Hematopoietic multipotent progenitor cell treated with erythropoietin and hydrocortisone succinate and interleukin-3 and kit ligand, for 17 days (in vitro differentiated cells): ENCODE results near the gene SLC15A2.
"Not testable (repeated sequence)": the region's sequence is repeated elsewhere in the genome, so short reads cannot be mapped to it uniquely, and the experiment has no call there.

Experiments
- DNase-seq: peaks from one replicate; pipeline ENCODE4 v3.0.0-alpha.2; 2015; ENCODE audit warnings: low spot score

The SLC15A2 gene

DNA sequence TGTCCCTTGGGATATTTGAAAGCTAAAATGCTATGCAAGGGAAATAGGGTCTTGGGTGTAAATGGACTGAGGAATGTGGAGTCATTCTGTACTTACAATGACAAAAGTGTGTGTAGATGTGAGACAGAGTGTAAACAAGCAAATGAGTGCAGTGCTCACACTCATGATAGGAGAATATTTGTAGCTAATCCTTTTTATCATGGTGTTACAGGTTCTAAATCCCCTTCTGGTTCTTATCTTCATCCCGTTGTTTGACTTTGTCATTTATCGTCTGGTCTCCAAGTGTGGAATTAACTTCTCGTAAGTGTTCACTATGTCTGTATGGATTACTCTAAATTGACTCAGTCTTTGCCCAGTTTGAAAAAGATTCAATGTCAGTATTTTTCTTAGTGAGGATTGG lies 30.5 kb downstream of the SLC15A2 start:
- DNase-seq: no peak

DNA sequence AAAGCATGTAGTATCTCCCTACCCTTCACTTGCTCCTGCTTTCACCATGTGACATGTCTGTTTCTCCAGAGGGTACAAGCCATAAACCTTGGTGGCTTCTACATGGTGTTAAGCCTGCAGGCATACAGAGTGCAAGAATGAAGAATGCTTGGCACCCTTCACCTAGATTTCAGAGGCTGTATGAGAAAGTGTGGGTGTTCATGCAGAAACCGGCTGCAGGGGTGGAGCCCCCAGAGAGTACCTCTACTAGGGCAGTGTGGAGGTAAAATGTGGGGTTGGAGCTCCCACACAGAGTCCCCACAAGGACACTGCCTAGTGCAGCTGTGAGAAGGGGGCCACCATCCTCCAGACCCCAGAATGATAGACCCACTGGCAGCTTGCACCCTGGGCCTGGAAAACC lies 32.2 kb downstream of the SLC15A2 start:
- no peak for DNase-seq

DNA sequence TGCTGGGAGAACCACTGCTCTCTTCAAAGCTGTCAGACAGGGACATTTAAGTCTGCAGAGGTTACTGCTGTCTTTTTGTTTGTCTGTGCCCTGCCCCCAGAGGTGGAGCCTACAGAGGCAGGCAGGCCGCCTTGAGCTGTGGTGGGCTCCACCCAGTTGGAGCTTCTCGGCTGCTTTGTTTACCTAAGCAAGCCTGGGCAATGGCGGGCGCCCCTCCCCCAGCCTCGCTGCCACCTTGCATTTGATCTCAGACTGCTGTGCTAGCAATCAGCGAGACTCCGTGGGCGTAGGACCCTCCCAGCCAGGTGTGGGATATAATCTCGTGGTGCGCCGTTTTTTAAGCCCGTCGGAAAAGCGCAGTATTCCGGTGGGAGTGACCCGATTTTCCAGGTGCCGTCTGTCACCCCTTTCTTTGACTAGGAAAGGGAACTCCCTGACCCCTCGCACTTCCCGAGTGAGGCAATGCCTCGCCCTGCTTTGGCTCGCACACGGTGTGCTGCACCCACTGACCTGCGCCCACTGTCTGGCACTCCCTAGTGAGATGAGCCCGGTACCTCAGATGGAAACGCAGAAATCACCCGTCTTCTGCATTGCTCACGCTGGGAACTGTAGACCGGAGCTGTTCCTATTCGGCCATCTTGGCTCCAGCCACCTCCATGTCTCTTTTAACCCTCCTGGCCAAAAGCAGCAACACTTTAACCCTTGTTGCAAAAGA lies 44.1 kb downstream of the SLC15A2 start:
- DNase-seq: not testable (repeated sequence)

DNA sequence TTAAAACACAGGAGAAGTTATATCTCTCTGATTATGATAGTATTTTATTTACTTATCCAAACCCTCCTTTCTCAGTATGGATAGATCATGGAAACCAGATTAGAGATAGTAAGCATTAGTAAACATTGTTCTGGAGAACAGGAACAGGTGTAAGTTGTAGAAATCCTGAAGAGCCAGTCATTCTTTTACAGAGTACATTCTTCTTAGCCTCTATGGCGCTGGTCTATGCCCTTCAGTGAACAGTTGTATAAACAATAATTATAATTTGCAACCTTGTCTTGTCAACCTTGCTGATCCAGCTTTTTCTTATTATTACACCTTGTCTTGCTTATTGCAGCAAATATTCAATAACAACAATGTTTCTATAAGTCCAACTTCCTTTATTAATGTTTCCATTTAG lies 47.4 kb downstream of the SLC15A2 start:
- DNase-seq: no peak

DNA sequence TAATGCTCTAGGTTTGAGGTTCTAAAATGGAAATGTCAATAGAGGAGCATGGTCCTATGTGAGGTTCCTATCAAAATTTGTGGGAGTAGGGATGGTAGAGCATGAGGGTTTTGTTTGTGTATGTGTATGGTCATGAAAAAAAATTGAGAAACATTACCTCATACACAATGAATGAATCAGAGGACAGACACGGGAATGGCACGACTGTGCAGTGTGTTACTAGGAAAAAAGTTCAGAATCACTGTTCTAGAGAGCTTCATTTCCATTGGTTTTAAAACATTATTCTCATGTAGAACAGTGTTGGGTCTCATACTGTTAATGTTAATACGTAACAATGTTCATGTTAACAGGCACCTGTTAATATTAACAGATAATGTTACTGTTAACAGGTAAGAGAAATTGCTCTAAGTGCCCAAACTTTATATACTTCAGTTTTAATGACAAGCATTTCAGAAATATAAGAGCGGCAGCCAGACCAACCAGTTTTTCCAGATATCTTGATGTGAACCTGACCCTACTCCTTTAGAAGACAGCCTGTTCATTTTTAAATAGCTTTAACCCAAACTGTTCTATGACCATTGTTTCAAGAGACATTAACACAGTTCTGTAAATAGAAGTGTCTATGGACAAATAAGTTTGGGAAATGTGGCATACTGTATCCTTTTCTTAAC lies 48.0 kb downstream of the SLC15A2 start:
- DNase-seq: no peak

DNA sequence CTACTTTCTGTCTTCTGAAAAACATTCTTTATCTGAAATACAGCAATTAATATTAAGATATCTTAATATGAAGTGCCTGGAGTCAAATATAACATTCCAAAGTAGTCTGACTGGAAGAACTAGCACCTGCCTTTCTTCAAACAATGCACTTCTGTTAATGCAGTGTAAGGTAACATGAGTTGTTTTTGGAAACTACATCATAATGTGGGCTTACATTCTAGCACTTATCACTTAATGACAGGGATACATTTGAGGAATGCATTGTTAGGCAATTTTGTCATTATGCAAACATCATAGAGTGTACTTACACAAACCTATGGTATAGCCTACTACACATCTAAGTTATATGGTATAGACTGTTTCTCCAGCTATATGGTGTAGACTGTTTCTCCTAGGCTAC lies 49.2 kb downstream of the SLC15A2 start:
- no peak for DNase-seq

DNA sequence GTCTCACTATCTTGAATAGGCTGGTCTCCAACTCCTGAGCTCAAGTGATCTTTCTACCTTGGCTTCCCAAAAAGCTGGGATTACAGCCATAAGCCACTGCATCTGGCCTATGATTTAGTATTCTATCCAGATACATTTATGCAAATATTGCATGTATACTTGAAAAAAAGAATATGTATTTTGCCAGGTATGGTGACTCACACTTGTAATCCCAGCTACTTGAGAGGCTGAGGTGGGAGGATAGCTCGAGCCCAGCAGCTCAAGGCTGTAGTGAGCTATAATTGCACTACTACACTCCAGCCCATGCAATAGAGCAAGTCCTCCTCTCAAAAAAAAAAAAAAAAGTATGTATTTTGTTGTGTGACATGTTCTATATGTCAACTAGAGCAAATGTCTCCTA lies 54.4 kb downstream of the SLC15A2 start:
- no peak for DNase-seq

DNA sequence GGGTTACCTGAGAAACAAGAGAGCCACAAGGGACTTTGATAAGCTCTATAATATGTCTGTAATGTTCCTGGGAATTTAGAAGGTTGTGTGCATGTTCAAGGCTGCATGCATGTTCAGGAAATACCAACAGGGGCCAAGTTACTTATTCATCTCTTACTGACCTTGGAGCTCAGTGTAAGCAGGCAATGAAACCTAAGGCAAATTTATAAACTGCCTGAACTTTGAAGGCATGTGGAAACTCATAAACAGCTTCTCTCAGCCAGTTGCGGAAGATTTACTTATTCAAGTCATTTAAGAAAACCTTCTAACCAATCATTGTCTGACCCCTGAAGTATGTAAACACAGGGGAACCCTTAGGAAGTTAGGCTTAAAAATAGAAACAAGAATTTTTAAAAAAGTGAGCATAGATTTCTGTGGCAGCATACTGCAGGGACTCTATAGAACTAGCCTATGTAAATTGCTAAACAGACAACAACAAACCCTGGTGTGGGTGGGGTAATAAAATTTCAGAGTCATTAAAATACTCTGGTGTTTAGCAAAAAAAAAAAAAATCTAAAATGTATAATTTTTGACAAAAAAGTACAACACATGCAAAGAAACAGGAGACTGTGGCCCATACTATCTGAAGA lies 57.2 kb downstream of the SLC15A2 start:
- DNase-seq: no peak

DNA sequence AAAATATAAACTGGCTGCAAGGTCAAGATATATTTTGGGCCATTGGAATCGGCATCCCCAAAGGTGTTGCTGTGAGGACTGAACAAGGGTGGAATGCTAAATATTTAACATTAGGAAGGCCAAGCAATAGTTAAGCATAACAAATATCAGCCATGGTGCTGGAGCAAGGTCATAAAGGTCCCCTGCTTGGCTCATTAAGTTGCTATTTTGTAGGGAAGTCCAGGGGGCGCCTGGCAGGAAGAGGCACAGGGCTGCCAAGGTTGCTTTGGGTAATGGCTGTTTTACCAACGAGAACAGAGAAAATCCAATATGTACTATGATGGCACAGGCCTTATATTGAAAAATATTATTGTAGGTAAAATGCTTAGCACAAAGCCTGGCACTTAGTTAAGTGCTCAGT lies 62.2 kb downstream of the SLC15A2 start:
- DNase-seq: no peak

DNA sequence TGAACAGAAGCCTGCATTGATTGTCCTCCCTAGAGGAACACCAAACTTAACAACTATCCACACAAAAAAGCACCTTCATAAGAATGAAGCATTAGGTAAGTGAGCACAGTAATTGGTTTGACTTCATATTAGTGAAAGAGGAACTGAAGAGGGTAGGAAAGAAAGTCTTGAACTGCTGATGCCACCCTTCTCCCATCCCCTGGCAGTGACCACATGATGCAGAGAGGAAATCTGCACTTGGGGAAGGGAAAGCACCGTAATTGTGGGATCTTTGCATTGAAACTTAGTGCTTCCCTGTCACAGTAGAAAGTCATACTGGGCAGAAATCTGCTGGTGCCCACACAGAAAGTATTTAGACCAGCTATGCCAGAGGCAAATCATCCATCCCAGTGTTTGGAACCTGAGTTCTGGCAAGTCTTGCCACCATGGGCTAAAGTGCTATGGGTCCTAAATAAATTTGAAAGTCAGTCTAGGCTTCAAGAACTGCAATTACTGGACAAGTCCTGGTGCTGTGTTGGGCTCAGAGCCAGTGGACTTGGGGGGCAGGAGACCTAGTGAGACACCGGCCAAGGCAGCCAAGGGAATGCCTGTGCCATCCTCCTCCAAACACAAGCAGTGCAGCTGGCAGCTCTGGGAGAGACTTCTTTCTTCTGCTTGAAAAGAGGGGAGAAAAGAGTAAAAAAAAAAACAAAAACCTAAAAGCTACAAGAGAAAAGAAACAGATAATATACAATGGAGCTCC lies 63.6 kb downstream of the SLC15A2 start:
- no peak for DNase-seq

DNA sequence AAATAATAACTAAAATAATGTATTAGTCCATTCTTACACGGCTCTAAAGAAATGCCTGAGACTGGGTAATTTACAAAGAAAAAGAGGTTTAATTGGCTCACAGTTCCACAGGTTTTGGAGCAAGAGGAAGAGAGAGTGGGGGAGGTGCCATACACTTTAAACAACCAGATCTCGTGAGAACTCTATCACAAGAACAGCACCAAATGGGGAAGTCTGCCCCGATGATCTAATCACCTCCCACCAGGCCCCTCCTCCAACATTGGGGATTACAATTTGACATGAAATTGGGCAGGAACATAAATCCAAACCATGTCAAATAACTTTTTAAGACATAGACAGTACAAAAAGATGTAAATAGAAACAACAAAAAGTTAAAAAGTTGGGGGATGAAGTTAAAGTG lies 64.6 kb downstream of the SLC15A2 start:
- no peak for DNase-seq

DNA sequence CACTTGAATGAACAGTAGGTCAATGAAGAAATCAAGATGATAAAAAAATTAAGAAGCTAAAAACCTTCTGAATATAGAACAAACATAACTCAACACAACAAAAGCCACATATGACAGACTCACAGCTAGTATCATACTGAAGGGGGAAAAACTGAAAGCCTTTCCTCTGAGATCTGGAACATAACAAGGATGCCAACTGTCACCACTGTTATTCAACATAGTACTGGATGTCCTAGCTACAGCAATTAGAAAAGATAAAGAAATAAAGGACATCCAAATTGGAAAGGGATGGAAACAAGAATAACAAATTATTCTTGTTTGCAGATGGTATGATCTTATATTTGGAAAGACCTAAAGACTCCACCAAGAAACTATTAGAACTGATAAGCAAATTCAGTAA lies 67.1 kb downstream of the SLC15A2 start:
- DNase-seq: no peak

DNA sequence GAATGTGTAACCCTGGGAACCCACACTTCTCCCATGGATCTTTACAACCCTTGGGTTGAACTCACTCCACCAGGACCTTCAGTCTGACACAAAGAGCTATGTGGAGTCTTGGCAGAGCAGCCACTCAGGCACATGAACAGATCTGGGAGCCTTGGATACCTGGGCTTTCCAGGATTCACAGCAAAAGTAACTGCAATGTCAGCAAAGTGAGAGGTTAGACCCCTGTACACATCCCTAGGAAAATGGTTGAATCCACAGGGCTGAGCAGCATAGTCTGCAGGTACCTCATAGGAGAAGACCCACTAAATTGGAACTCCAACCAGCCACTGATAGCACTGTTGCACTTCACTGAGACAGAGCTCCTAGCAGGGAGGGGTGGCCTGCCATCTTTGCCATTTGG lies 68.2 kb downstream of the SLC15A2 start:
- no peak for DNase-seq

DNA sequence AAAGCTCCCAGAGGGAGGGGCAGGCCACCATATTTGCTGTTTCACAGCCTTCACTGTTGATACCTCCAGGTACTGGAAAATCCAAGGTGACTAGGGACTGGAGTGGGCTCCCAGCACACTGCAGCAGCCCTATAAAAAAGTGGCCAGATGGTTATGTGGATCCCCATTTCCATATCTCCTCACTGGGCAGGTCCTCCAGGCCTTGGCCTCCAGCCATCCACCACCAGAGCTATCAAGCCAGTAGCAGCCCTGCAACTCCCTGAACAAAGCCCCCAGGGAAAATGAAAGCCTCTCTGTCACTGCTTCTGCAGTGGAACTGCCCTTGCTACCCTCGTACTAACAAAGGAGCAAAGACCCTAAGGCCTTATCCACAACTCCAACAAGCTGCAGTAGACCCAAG lies 69.4 kb downstream of the SLC15A2 start:
- no peak for DNase-seq

DNA sequence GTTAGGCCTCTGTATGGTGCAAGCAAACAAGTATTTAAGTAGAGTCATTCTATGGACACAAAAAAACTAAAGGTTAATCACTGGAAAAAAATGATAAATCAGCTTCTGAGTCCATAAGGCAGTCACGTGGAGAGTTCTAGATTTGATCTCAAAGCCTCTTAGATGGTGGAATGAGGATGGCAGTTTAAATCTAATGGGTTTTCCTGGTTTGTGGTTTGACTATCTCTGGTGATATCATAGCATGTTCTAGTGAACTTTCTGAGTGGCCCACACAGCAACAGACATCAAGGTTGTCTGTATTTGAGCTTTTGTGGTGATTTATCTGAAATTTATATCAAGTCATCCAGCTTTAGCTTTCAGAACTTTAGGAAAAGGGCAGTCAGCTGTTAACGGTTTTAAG lies 75.4 kb downstream of the SLC15A2 start:
- no peak for DNase-seq

DNA sequence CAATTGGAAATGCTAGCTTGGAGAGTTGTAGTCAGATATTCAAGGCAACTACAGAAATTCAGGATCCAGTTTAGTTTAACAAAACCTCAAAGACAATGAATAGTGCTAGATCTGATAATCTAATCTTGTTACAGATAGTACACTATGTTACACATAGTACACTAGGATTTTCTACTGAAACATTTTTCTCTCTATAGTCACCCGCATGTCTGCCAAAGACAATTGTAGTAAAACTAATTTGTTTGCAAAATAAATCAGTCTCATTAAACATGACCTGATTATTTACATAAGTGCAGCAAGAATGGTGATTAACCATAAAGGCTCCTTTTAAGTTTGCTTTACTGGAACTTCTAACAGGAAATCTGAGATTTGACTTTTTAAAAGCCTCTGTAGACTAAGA lies 75.8 kb downstream of the SLC15A2 start:
- no peak for DNase-seq

DNA sequence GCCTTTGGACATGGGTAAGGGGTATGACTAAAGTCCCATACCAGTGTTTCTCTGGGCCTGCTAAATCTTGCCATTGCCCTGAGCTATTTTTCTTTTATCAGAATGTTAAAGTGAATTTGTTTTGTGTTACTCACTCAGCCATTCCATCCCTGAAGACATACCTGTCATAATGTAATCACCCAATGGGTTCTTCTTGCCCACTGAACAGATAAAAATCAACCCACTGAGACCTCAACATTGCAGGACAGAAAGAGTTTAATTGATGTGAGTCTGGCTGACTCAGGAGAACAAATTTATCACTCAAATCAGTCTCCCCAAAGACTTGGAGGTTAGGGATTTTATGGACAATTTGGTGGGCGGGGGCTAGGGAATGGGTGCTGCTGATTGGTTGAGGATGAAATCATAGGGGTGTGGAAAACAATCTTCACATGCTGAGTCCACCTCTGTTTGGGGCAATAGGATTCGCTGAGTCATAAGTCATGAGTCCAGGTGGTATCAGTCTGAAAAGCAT lies 80.5 kb downstream of the SLC15A2 start:
- no peak for DNase-seq

DNA sequence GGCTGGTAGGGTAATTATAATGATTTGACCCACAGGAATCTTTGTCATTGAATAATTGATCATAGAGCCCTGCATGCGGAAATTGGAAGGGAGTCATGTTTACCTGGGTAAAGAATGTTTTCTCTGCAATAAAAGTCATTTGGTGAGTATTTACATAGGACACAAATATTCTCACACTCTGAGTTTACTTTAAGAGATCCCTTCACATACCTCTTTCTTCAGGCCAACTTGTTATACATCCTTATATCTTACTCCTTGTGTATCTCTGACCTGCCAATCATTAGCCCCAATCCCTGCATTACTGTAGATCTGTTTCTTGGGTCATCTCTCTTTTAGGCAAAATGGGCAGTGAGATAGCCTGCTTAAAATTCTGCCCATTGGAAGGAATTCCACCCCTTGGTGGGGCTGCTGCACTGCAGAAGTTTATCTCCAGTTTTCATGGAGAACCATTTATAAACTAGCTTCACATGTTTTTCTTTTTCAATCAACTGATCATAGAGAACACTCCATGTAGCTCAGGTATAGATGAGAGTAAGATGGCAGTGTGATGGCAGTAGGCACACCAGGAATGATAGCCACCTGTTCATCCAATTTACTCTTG lies 81.6 kb downstream of the SLC15A2 start:
- DNase-seq: no peak

DNA sequence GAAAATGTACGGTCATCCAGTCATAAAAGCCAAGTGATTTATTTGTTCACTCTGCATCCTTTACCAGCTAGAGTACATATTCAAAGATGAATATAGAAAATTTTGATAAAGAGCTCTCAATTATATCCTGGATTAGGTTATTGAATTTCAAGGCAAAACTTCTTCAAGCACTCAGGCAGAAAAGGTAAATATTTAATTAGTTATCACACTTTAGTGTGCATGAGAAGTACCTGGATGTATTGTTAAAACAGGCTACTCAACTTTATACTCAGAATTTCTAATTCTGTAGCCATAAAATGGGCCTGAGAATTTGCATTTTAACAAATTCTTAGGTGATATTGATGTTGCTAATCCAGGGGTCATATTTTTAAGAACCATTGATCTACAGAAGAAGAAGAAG lies 82.5 kb downstream of the SLC15A2 start:
- no peak for DNase-seq

DNA sequence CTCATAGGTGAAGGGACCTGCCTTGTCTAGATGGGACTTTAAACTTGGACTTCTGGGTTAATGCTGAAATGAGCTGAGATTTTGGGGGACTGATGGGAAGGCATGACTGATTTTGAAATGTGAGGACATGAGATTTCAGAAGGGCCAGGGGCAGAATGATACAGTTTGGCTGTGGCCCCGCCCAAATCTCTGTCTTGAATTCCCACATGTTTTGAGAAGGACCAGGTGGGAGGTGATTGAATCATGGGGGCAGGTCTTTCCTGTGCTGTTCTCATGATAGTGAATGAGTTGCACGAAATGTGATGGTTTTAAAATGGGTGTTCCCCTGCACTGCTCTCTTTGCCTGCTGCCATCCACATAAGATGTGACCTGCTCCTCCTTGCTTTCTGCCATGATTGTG lies 85.0 kb downstream of the SLC15A2 start:
- DNase-seq: no peak

DNA sequence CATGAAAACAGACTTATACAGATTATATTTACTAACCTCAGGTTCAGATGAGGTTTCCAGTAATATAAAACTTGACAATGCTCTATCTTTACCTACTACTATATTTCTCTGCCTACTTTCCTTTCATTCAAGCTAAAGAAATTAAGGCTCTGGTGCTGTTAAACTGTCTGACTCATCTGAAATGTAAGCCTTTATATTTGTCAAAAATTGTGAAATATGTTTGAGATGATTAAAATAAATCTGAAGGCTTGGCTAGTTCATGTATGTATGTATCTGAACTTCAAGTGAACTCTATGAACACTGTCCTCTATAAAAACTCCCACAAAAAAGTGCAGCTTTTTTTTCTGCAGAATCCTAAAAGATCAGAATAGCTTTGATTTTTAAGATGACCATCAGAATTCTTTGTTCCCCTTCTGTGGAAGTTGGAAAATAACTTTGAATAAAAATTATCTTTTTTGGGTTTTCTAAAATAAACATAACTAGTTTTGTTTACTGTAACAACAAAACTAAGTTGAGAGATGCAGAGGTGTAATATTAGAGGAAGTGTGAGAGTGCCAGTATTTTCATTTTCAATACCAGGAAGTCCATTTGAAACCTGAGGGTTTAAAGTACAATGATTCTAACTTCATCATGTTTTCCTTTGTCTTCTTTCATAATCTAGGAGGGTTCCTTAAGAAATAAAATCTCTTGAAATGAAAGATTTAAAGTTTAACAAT lies 85.7 kb downstream of the SLC15A2 start:
- no peak for DNase-seq

DNA sequence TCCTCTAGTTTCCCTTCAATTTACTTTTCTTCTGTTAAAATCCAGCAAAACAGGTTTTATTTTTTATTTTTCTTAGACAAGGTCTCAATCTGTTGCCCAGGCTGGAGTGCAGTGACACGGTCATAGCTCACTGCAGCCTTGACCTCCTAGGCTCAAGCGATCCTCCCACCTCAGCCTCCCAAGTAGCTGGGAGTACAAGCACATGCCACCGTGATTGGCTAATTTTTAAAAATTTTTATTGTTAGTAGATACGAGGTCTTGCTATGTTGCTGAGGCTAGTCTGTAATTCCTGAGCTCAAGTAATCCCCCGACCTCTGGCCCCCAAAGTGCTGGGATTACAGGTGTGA lies 86.2 kb downstream of the SLC15A2 start:
- DNase-seq: no peak
